Tibial nerve (tissue), 4 donors: ENCODE data around the gene TTC19. TPM values are rescaled to one million over a fixed set of nuclear protein-coding genes. Genes with fewer than 3 reads are reported as not detected.
"Not testable (repeated sequence)": the region's sequence is repeated elsewhere in the genome, so short reads cannot be mapped to it uniquely, and the experiment has no call there.

Source experiments
- DNase-seq, 2 donors: peaks; one replicate each; pipeline ENCODE4 v3.0.0-alpha.2; 2019; ENCODE audit warnings: low spot score in 2 of 2
- H3K27ac ChIP-seq, 4 donors: fragments of 200-600 bp; sonication (generic) in 3 of 4; one replicate each; pipeline ENCODE4 v1.5.1; 2017 to 2019; ENCODE audit warnings: mild to moderate bottlenecking in 1 of 4
- H3K27me3 ChIP-seq, 2 donors: fragments of 200-600 bp; sonication (generic) in 1 of 2; one replicate each; pipeline versions ENCODE4 v1.5.1 to v1.6.0; 2017 to 2019
- H3K36me3 ChIP-seq, 3 donors: fragments of 200-600 bp; sonication (generic); one replicate each; pipeline ENCODE4 v1.5.1; 2018 to 2019
- H3K4me1 ChIP-seq, 4 donors: fragments of 200-600 bp; sonication (generic) in 3 of 4; one replicate each; pipeline ENCODE4 v1.5.1; 2017 to 2019
- H3K4me3 ChIP-seq, 4 donors: fragments of 200-600 bp; sonication (generic) in 3 of 4; one replicate each; pipeline ENCODE4 v1.5.1; 2017 to 2019; ENCODE audit warnings: mild to moderate bottlenecking in 1 of 4, moderate library complexity in 1 of 4
- H3K9me3 ChIP-seq, 4 donors: fragments of 200-600 bp; sonication (generic) in 3 of 4; one replicate each; pipeline ENCODE4 v1.5.1; 2017 to 2019
- CTCF ChIP-seq, 5 experiments: fragments of 200-600 bp in 3 of 5; fragments of 450-650 bp in 2 of 5; sonication (generic) in 3 of 5; IDR thresholded peaks; one replicate each; pipeline ENCODE4 v1.5.1; 2016 to 2019; ENCODE audit warnings: antibody characterized with exemption in 5 of 5, mild to moderate bottlenecking in 3 of 5, moderate library complexity in 2 of 5
- EP300 ChIP-seq, 2 donors: sonication (generic); formaldehyde crosslinking; IDR thresholded peaks; one replicate each; pipeline ENCODE4 v1.6.1; 2017; ENCODE audit warnings: antibody characterized with exemption in 2 of 2, mild to moderate bottlenecking in 1 of 2
- POLR2A ChIP-seq, 2 donors: fragments of 450-650 bp; IDR thresholded peaks; one replicate each; pipeline ENCODE4 v1.6.1; 2017; ENCODE audit warnings: antibody characterized with exemption in 2 of 2, mild to moderate bottlenecking in 2 of 2, moderate library complexity in 2 of 2
- WGBS, 2 donors: methylation state at CpG; one replicate each; pipeline ENCODE4 v1.1.5; 2018; 5-methylcytosine and 5-hydroxymethylcytosine counted together
- total RNA-seq, 4 donors: library from RNA; depleted of rRNA; stranded (reverse); fragments of >200 nt; gene quantifications; one replicate each; pipeline ENCODE4 v1.1.0, GENCODE V29; 2016

TTC19 gene
- total RNA-seq, 4 donors from 2014 or later = 88.3 to 152 (median 124) TPM

GRCh38 chr17:16052486-16052885, 52.9 kb downstream of the TTC19 start:
- no peak overlapping the region for H3K4me3 ChIP-seq
- 56 to 70% methylated on average over 1 of the region's 1 CpG for WGBS, 2 donors

GRCh38 chr17:16055139-16055538, 55.5 kb downstream of the TTC19 start:
- peaks cover 3 to 89% (median 6%) of the 10 kb centered on the region in 3 donors for H3K36me3 ChIP-seq
- H3K27me3 ChIP-seq, H3K9me3 ChIP-seq, H3K4me1 ChIP-seq, H3K27ac ChIP-seq, DNase-seq, H3K4me3 ChIP-seq: not testable (repeated sequence)
- 71 to 94% methylated on average over 4 of the region's 4 CpGs for WGBS, 2 donors

More at GRCh38 chr17:16052486-16052885, 52.9 kb downstream of the TTC19 start:
- no peak for TF ChIP-seq EP300 (IDR thresholded peaks at IDR 0.05)
- TF ChIP-seq POLR2A (IDR thresholded peaks at IDR 0.05) = no peak
- TF ChIP-seq CTCF (IDR thresholded peaks at IDR 0.05) = no peak
- peaks cover 3 to 90% (median 8%) of the 10 kb centered on the region in 3 donors for H3K36me3 ChIP-seq
- no peaks in the 10 kb centered on the region for H3K27me3 ChIP-seq
- peaks cover 0 to 10% (median 0%) of the 10 kb centered on the region in 4 donors for H3K9me3 ChIP-seq
- no peak for DNase-seq
- no peaks in the 10 kb centered on the region for H3K4me1 ChIP-seq
- no peak overlapping the region for H3K27ac ChIP-seq

GRCh38 chr17:16061631-16062030, 62.0 kb downstream of the TTC19 start:
- TF ChIP-seq CTCF (IDR thresholded peaks at IDR 0.05) (no peak), POLR2A (IDR thresholded peaks at IDR 0.05) (no peak), EP300 (IDR thresholded peaks at IDR 0.05) (no peak)
- no peak for DNase-seq
- no peaks in the 10 kb centered on the region for H3K9me3 ChIP-seq
- no peaks in the 10 kb centered on the region for H3K4me1 ChIP-seq
- no peaks in the 10 kb centered on the region for H3K27me3 ChIP-seq
- no peak overlapping the region for H3K27ac ChIP-seq
- WGBS, 2 donors = 77 to 89% methylated on average over 2 of the region's 2 CpGs
- no peak overlapping the region for H3K4me3 ChIP-seq
- peaks cover 6 to 90% (median 26%) of the 10 kb centered on the region in 3 donors for H3K36me3 ChIP-seq

GRCh38 chr17:16066125-16066524, 66.5 kb downstream of the TTC19 start:
- Histone ChIP-seq H3K36me3 (peaks cover 6 to 93% (median 50%) of the 10 kb centered on the region in 3 donors), H3K9me3 (no peaks in the 10 kb centered on the region), H3K27ac (no peak overlapping the region), H3K4me3 (no peak overlapping the region), H3K27me3 (no peaks in the 10 kb centered on the region), H3K4me1 (no peaks in the 10 kb centered on the region)
- DNase-seq = no peak
- TF ChIP-seq EP300 (IDR thresholded peaks at IDR 0.05) (no peak), CTCF (IDR thresholded peaks at IDR 0.05) (no peak), POLR2A (IDR thresholded peaks at IDR 0.05) (no peak)
- 94 to 98% methylated on average over 4 of the region's 4 CpGs for WGBS, 2 donors

- DNase-seq = no peak
- H3K27ac ChIP-seq = no peak overlapping the region
- peaks cover 6 to 81% (median 49%) of the 10 kb centered on the region in 3 donors for H3K36me3 ChIP-seq
- TF ChIP-seq POLR2A (IDR thresholded peaks at IDR 0.05) (no peak), EP300 (IDR thresholded peaks at IDR 0.05) (no peak), CTCF (IDR thresholded peaks at IDR 0.05) (no peak)
- no peaks in the 10 kb centered on the region for H3K9me3 ChIP-seq
- H3K4me3 ChIP-seq = no peak overlapping the region
- H3K27me3 ChIP-seq = no peaks in the 10 kb centered on the region
- H3K4me1 ChIP-seq = no peaks in the 10 kb centered on the region
These were observed 68.7 kb downstream of the TTC19 start for GRCh38 chr17:16068323-16068722.

- peaks cover 0 to 78% (median 50%) of the 10 kb centered on the region in 3 donors for H3K36me3 ChIP-seq
- no peak overlapping the region for H3K4me3 ChIP-seq
- H3K4me1 ChIP-seq = no peaks in the 10 kb centered on the region
- no peaks in the 10 kb centered on the region for H3K27me3 ChIP-seq
- H3K9me3 ChIP-seq = no peaks in the 10 kb centered on the region
- WGBS, 2 donors = 44 to 48% methylated on average over 1 of the region's 1 CpG
- no peak for DNase-seq
- TF ChIP-seq POLR2A (IDR thresholded peaks at IDR 0.05) = no peak
- TF ChIP-seq EP300 (IDR thresholded peaks at IDR 0.05) = no peak
- no peak for TF ChIP-seq CTCF (IDR thresholded peaks at IDR 0.05)
- no peak overlapping the region for H3K27ac ChIP-seq
These were observed 72.4 kb downstream of the TTC19 start for GRCh38 chr17:16072031-16072430.
